ENCODE data around the gene PPP2R2C. TPM values are rescaled to one million over a fixed set of nuclear protein-coding genes. Genes with fewer than 3 reads are reported as not detected.

The PPP2R2C gene
- total RNA-seq, 1 donor from 2014 or later = not detected

DNA sequence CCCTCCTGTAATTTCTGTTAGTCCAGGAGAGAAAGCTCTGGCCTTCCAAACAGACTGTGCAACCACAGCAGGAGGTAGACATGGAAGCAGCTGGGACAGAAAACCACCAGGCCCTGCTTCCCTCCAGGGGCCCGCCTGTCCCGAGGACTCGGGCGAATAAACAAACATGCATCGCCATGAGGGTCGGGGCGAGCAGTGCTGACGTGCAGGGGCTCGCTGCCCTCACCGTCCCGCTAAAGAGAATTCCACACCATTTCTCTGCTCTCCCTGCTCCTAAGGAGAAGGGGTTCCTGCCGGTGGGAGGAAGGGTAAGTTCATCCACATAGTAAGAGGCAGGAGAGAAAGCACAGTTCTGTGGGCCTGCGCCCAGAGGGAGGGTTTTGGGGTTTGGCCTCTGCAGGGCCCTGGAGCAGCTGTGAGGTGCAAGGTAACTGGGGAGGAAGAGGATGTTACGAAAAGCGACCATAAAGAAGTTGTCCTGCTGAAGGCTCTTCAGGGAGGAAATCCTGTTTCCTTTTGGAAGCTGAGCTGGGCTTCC is 147.9 kb downstream of the PPP2R2C start:
- Histone ChIP-seq H3K9ac (ENCODE audit: low read depth in 1 of 3, low read length in 3 of 3) (peak overlapping the region in 1 of 3 donors; percentile 54), H3K4me1 (ENCODE audit: control insufficient read depth in 3 of 3, insufficient read depth in 3 of 3, low read length in 3 of 3) (peaks cover 0 to 2% (median 0%) of the 10 kb centered on the region in 3 donors), H3K9me3 (ENCODE audit: control insufficient read depth in 3 of 3, low read length in 3 of 3) (no peaks in the 10 kb centered on the region), H3K4me3 (ENCODE audit: low read length in 3 of 3) (no peak overlapping the region), H3K27ac (ENCODE audit: low read depth, low read length) (no peak overlapping the region), H3K36me3 (ENCODE audit: control insufficient read depth in 3 of 3, insufficient read depth in 3 of 3, low read length in 3 of 3) (no peaks in the 10 kb centered on the region), H3K27me3 (ENCODE audit: control insufficient read depth in 3 of 3, insufficient read depth in 3 of 3, low read length in 3 of 3) (peaks cover 20 to 47% (median 43%) of the 10 kb centered on the region in 3 donors)

DNA sequence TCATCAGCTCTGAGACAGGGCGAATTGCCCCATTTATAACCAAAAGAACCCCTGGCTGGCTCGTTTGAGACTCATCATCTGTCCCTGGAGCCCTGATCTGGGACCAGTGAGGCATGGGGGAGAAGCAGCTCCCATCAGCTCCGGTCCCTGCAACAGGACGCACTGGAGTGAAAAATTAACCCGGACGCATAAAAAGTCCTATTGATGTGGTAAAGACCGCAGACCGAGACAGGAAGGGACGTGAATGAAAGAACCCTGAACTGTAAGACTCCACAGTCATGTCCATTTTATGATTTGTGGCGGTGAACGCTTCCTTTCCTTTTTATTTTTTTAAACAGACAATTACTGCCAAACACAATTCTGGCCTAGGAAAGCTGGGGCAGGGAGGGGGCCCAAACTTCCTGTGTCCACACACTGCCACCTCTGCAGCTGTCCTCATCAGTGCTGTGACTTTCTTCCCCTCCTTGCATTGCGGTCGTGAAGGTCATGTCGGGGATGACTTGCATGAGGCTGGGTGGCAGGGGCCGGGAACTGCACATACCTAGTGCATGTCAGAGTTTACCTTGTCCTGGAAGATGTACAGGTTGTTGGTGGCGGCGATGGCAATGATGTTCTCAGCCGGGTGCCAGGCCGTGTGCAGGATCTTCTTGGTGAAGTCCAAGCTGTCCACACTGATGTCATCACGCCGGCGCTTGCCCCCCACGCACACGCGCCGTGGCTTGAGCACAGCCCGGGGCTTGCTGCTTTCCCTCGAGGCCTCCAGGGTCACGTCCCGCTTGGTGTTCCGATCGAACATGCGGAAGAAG is 149.4 kb downstream of the PPP2R2C start:
- Histone ChIP-seq H3K9me3 (ENCODE audit: control insufficient read depth in 3 of 3, low read length in 3 of 3) (no peaks in the 10 kb centered on the region), H3K27ac (ENCODE audit: low read depth, low read length) (no peak overlapping the region), H3K9ac (ENCODE audit: low read depth in 1 of 3, low read length in 3 of 3) (no peak overlapping the region), H3K36me3 (ENCODE audit: control insufficient read depth in 3 of 3, insufficient read depth in 3 of 3, low read length in 3 of 3) (no peaks in the 10 kb centered on the region), H3K4me1 (ENCODE audit: control insufficient read depth in 3 of 3, insufficient read depth in 3 of 3, low read length in 3 of 3) (peaks cover 0 to 2% (median 0%) of the 10 kb centered on the region in 3 donors), H3K4me3 (ENCODE audit: low read length in 3 of 3) (no peak overlapping the region), H3K27me3 (ENCODE audit: control insufficient read depth in 3 of 3, insufficient read depth in 3 of 3, low read length in 3 of 3) (peaks cover 7 to 47% (median 45%) of the 10 kb centered on the region in 3 donors)

DNA sequence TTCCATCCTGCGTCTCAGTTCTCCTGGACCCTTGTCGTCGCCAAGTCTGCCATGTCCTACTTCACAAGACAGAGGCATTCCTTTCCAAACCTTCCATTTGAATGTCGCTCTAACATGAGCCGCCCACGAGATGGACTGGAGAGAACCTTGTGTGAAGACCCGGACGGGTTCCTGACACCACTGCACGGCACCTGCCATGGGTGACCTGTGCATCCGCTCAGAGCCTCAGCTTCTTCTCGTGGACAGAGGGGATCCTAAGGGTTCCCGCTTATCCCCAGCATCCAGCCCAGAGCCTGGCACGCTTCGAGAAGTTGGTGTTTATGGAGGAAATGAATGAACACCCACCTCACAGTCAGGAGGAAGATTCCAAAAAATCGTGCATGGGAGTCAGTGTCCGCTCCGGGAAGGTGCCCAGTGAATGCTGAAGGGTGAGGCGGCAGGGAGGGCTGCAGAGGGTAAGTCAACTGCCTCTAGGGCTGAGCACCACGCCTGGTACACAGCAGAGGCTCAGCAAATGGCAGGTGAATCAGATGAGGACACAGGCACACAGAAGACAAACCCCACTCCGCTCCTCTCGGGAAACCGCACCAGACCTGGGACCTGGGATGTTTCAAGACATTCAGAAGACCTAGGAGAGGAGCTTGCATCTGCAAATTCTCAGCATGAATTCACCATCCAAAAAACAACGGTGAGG is 150.2 kb downstream of the PPP2R2C start:
- Histone ChIP-seq H3K9ac (ENCODE audit: low read depth in 1 of 3, low read length in 3 of 3) (no peak overlapping the region), H3K36me3 (ENCODE audit: control insufficient read depth in 3 of 3, insufficient read depth in 3 of 3, low read length in 3 of 3) (no peaks in the 10 kb centered on the region), H3K27me3 (ENCODE audit: control insufficient read depth in 3 of 3, insufficient read depth in 3 of 3, low read length in 3 of 3) (peaks cover 4 to 48% (median 45%) of the 10 kb centered on the region in 3 donors), H3K4me1 (ENCODE audit: control insufficient read depth in 3 of 3, insufficient read depth in 3 of 3, low read length in 3 of 3) (peaks cover 0 to 2% (median 0%) of the 10 kb centered on the region in 3 donors), H3K27ac (ENCODE audit: low read depth, low read length) (no peak overlapping the region), H3K4me3 (ENCODE audit: low read length in 3 of 3) (no peak overlapping the region), H3K9me3 (ENCODE audit: control insufficient read depth in 3 of 3, low read length in 3 of 3) (no peaks in the 10 kb centered on the region)

- Histone ChIP-seq H3K4me1 (ENCODE audit: control insufficient read depth in 3 of 3, insufficient read depth in 3 of 3, low read length in 3 of 3) (peaks cover 0 to 2% (median 0%) of the 10 kb centered on the region in 3 donors), H3K9ac (ENCODE audit: low read depth in 1 of 3, low read length in 3 of 3) (no peak overlapping the region), H3K9me3 (ENCODE audit: control insufficient read depth in 3 of 3, low read length in 3 of 3) (no peaks in the 10 kb centered on the region), H3K27ac (ENCODE audit: low read depth, low read length) (no peak overlapping the region), H3K4me3 (ENCODE audit: low read length in 3 of 3) (no peak overlapping the region), H3K27me3 (ENCODE audit: control insufficient read depth in 3 of 3, insufficient read depth in 3 of 3, low read length in 3 of 3) (peaks cover 4 to 50% (median 42%) of the 10 kb centered on the region in 3 donors), H3K36me3 (ENCODE audit: control insufficient read depth in 3 of 3, insufficient read depth in 3 of 3, low read length in 3 of 3) (no peaks in the 10 kb centered on the region)
Measured at GRCh38 chr4:6321361-6321760, 151.1 kb downstream of the PPP2R2C start.

GRCh38 chr4:6320663-6321062 is 151.8 kb downstream of the PPP2R2C start:
- Histone ChIP-seq H3K9ac (ENCODE audit: low read depth in 1 of 3, low read length in 3 of 3) (no peak overlapping the region), H3K27ac (ENCODE audit: low read depth, low read length) (no peak overlapping the region), H3K36me3 (ENCODE audit: control insufficient read depth in 3 of 3, insufficient read depth in 3 of 3, low read length in 3 of 3) (no peaks in the 10 kb centered on the region), H3K27me3 (ENCODE audit: control insufficient read depth in 3 of 3, insufficient read depth in 3 of 3, low read length in 3 of 3) (peaks cover 4 to 44% (median 35%) of the 10 kb centered on the region in 3 donors), H3K9me3 (ENCODE audit: control insufficient read depth in 3 of 3, low read length in 3 of 3) (no peaks in the 10 kb centered on the region), H3K4me3 (ENCODE audit: low read length in 3 of 3) (no peak overlapping the region), H3K4me1 (ENCODE audit: control insufficient read depth in 3 of 3, insufficient read depth in 3 of 3, low read length in 3 of 3) (peaks cover 0 to 2% (median 0%) of the 10 kb centered on the region in 3 donors)

DNA sequence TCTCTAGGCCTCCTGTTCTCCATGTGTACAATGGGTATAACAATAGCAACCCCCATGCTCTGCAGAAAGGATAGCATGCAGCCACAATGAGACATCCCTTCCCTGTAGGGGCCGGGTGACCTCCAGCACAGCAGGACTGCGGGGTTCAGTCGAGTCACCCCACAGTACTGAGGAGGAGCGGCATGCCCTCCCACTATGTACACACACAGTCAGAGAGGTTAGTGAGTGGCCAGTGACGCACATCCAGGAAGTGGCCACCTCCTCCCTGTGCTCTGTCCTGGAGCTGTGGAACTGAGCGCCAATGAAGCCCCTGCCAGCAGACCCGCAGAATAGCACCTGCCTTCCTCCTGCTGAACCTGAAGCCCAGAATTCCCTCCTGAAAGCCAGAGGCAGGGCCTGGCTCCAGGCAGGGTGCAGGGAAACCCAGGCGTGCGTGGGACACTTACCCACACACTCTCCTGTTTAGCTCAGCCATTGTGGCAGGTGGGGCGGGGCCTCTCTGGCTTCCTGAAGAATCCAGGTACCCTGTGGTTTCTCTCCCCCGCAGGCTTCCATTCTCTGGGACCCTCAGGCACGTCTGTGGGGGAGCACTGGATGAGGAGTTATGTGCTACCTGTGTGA is 152.8 kb downstream of the PPP2R2C start:
- Histone ChIP-seq H3K9me3 (ENCODE audit: control insufficient read depth in 3 of 3, low read length in 3 of 3) (no peaks in the 10 kb centered on the region), H3K9ac (ENCODE audit: low read depth in 1 of 3, low read length in 3 of 3) (no peak overlapping the region), H3K4me1 (ENCODE audit: control insufficient read depth in 3 of 3, insufficient read depth in 3 of 3, low read length in 3 of 3) (no peaks in the 10 kb centered on the region), H3K27me3 (ENCODE audit: control insufficient read depth in 3 of 3, insufficient read depth in 3 of 3, low read length in 3 of 3) (peaks cover 0 to 34% (median 31%) of the 10 kb centered on the region in 3 donors), H3K36me3 (ENCODE audit: control insufficient read depth in 3 of 3, insufficient read depth in 3 of 3, low read length in 3 of 3) (no peaks in the 10 kb centered on the region), H3K27ac (ENCODE audit: low read depth, low read length) (no peak overlapping the region), H3K4me3 (ENCODE audit: low read length in 3 of 3) (no peak overlapping the region)

DNA sequence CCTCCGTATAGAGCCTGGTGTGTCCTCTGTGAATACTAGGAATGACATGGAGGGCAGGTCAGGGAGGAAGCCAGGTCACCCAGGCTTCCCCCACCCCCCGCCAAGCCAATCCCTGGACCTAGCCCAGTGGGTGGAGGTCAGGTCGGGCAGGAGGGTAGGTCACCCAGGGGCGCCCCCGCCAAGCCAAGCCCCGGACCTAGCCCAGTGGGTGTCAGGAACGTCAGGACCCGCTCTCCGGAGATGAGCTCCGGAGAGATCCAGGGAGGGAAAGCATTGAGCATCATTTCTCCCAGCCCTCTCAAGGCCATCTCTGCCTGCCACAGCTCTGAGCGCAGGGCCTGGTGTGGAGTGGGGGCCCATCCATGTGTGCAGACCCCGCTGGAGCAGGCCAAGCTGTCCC is 154.2 kb downstream of the PPP2R2C start:
- no peak overlapping the region for H3K27ac ChIP-seq (ENCODE audit: low read depth, low read length)
- H3K9ac ChIP-seq (ENCODE audit: low read depth in 1 of 3, low read length in 3 of 3) = no peak overlapping the region
- H3K27me3 ChIP-seq (ENCODE audit: control insufficient read depth in 3 of 3, insufficient read depth in 3 of 3, low read length in 3 of 3) = peaks cover 3 to 33% (median 33%) of the 10 kb centered on the region in 3 donors
- no peaks in the 10 kb centered on the region for H3K36me3 ChIP-seq (ENCODE audit: control insufficient read depth in 3 of 3, insufficient read depth in 3 of 3, low read length in 3 of 3)
- no peak overlapping the region for H3K4me3 ChIP-seq (ENCODE audit: low read length in 3 of 3)
- peaks cover 0 to 5% (median 0%) of the 10 kb centered on the region in 3 donors for H3K4me1 ChIP-seq (ENCODE audit: control insufficient read depth in 3 of 3, insufficient read depth in 3 of 3, low read length in 3 of 3)
- no peaks in the 10 kb centered on the region for H3K9me3 ChIP-seq (ENCODE audit: control insufficient read depth in 3 of 3, low read length in 3 of 3)

GRCh38 chr4:6316461-6317003 is 155.9 kb downstream of the PPP2R2C start:
- Histone ChIP-seq H3K9me3 (ENCODE audit: control insufficient read depth in 3 of 3, low read length in 3 of 3) (no peaks in the 10 kb centered on the region), H3K9ac (ENCODE audit: low read depth in 1 of 3, low read length in 3 of 3) (no peak overlapping the region), H3K36me3 (ENCODE audit: control insufficient read depth in 3 of 3, insufficient read depth in 3 of 3, low read length in 3 of 3) (no peaks in the 10 kb centered on the region), H3K4me3 (ENCODE audit: low read length in 3 of 3) (no peak overlapping the region), H3K4me1 (ENCODE audit: control insufficient read depth in 3 of 3, insufficient read depth in 3 of 3, low read length in 3 of 3) (peaks cover 0 to 5% (median 0%) of the 10 kb centered on the region in 3 donors), H3K27ac (ENCODE audit: low read depth, low read length) (no peak overlapping the region), H3K27me3 (ENCODE audit: control insufficient read depth in 3 of 3, insufficient read depth in 3 of 3, low read length in 3 of 3) (peaks cover 3 to 32% (median 27%) of the 10 kb centered on the region in 3 donors)

DNA sequence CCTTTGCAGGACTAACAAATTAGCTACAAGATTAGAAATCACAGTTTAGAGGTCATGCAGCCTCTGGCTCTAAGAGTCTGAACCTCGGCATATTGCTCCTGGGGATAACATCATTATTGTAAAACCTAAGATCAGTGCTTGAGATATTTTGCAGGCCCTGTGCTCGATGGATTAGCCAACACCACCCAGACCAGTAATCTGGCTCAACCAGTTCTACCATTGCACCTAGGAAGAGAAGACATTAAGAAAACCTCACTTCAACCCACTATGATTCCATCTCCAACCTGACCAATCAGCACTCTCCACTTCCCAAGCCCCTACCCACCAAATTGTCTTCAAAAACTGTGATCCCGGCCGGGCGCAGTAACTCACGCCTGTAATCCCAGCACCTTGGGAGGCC is 159.2 kb downstream of the PPP2R2C start:
- Histone ChIP-seq H3K4me3 (ENCODE audit: low read length in 3 of 3) (no peak overlapping the region), H3K9ac (ENCODE audit: low read depth in 1 of 3, low read length in 3 of 3) (no peak overlapping the region), H3K27ac (ENCODE audit: low read depth, low read length) (no peak overlapping the region), H3K4me1 (ENCODE audit: control insufficient read depth in 3 of 3, insufficient read depth in 3 of 3, low read length in 3 of 3) (peaks cover 0 to 5% (median 0%) of the 10 kb centered on the region in 3 donors), H3K36me3 (ENCODE audit: control insufficient read depth in 3 of 3, insufficient read depth in 3 of 3, low read length in 3 of 3) (no peaks in the 10 kb centered on the region), H3K27me3 (ENCODE audit: control insufficient read depth in 3 of 3, insufficient read depth in 3 of 3, low read length in 3 of 3) (peaks cover 22 to 38% (median 33%) of the 10 kb centered on the region in 3 donors), H3K9me3 (ENCODE audit: control insufficient read depth in 3 of 3, low read length in 3 of 3) (no peaks in the 10 kb centered on the region)

Data from skeletal muscle tissue (tissue), 4 donors.